ENCODE results near the gene TBX19. TPM values are rescaled to one million over a fixed set of nuclear protein-coding genes. Genes with fewer than 3 reads are reported as not detected.

Gene TBX19
- total RNA-seq, 1 experiment from 2014 or later, result 1.2 TPM

GRCh38 chr1:168273575-168273974 is 7.1 kb upstream of the TBX19 start (continued):
- TF ChIP-seq AR (CRISPR knock-in tag; IDR thresholded peaks at IDR 0.05) (no peak), EMX1 (CRISPR knock-in tag; IDR thresholded peaks at IDR 0.05) (no peak)
- TF ChIP-seq, protein P1, sequence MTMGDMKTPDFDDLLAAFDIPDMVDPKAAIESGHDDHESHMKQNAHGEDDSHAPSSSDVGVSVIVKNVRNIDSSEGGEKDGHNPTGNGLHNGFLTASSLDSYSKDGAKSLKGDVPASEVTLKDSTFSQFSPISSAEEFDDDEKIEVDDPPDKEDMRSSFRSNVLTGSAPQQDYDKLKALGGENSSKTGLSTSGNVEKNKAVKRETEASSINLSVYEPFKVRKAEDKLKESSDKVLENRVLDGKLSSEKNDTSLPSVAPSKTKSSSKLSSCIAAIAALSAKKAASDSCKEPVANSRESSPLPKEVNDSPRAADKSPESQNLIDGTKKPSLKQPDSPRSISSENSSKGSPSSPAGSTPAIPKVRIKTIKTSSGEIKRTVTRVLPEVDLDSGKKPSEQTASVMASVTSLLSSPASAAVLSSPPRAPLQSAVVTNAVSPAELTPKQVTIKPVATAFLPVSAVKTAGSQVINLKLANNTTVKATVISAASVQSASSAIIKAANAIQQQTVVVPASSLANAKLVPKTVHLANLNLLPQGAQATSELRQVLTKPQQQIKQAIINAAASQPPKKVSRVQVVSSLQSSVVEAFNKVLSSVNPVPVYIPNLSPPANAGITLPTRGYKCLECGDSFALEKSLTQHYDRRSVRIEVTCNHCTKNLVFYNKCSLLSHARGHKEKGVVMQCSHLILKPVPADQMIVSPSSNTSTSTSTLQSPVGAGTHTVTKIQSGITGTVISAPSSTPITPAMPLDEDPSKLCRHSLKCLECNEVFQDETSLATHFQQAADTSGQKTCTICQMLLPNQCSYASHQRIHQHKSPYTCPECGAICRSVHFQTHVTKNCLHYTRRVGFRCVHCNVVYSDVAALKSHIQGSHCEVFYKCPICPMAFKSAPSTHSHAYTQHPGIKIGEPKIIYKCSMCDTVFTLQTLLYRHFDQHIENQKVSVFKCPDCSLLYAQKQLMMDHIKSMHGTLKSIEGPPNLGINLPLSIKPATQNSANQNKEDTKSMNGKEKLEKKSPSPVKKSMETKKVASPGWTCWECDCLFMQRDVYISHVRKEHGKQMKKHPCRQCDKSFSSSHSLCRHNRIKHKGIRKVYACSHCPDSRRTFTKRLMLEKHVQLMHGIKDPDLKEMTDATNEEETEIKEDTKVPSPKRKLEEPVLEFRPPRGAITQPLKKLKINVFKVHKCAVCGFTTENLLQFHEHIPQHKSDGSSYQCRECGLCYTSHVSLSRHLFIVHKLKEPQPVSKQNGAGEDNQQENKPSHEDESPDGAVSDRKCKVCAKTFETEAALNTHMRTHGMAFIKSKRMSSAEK (CRISPR knock-in tag; IDR thresholded peaks at IDR 0.05; ENCODE audit: borderline replicate concordance), result no peak

DNA sequence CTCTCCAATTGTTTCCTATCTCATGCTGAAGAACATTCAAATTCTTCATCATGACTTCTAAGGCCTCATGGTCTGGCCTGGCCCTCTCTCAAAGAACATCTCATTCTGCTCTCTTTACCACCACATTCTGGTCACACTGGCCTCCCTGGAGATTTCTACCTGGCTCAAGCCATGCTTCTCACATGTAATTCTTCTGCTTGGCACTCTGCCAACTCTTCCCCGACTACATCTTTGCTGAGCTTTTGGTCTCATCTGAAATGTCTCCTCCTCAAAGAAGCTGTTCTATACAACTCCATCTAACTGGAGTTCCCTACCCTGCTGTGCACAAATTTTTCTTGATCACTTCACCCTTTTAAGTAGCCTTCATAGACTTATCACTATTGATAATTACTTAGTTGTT is 1.4 kb upstream of the TBX19 start:
- Mint-ChIP-seq H3K4me1 (peaks cover 10% of the 10 kb centered on the region), H3K27ac (no peak overlapping the region), H3K4me3 (no peak overlapping the region), H3K27me3 (ENCODE audit: low read depth) (no peaks in the 10 kb centered on the region; the same call in 1 of the 2 replicates), H3K36me3 (no peaks in the 10 kb centered on the region), H3K9me3 (peaks cover 9% of the 10 kb centered on the region)
- POLR2A ChIA-PET, result no interaction called here
- CTCF ChIA-PET, result interaction anchor here (0.9 to 1.8 kb wide), 2 partner anchors 44 to 64 kb away, joined by 5 read pairs; no protein-coding TSS in a partner anchor
- ATAC-seq (no peak), DNase-seq (ENCODE audit: low spot score) (no peak)
- TF ChIP-seq, protein P2, sequence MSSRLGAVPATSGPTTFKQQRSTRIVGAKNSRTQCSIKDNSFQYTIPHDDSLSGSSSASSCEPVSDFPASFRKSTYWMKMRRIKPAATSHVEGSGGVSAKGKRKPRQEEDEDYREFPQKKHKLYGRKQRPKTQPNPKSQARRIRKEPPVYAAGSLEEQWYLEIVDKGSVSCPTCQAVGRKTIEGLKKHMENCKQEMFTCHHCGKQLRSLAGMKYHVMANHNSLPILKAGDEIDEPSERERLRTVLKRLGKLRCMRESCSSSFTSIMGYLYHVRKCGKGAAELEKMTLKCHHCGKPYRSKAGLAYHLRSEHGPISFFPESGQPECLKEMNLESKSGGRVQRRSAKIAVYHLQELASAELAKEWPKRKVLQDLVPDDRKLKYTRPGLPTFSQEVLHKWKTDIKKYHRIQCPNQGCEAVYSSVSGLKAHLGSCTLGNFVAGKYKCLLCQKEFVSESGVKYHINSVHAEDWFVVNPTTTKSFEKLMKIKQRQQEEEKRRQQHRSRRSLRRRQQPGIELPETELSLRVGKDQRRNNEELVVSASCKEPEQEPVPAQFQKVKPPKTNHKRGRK (CRISPR knock-in tag; IDR thresholded peaks at IDR 0.05; ENCODE audit: borderline replicate concordance), result no peak
- TF ChIP-seq TEAD1 (CRISPR knock-in tag; IDR thresholded peaks at IDR 0.05) (no peak), GABPB1 (CRISPR knock-in tag; IDR thresholded peaks at IDR 0.05) (no peak), ZNF263 (CRISPR knock-in tag; IDR thresholded peaks at IDR 0.05; ENCODE audit: low read depth) (no peak), CDX4 (CRISPR knock-in tag; IDR thresholded peaks at IDR 0.05; ENCODE audit: borderline replicate concordance) (no peak), RORB (CRISPR knock-in tag; IDR thresholded peaks at IDR 0.05) (no peak), ZNF232 (CRISPR knock-in tag; IDR thresholded peaks at IDR 0.05) (no peak)
- TF ChIP-seq, protein P3, sequence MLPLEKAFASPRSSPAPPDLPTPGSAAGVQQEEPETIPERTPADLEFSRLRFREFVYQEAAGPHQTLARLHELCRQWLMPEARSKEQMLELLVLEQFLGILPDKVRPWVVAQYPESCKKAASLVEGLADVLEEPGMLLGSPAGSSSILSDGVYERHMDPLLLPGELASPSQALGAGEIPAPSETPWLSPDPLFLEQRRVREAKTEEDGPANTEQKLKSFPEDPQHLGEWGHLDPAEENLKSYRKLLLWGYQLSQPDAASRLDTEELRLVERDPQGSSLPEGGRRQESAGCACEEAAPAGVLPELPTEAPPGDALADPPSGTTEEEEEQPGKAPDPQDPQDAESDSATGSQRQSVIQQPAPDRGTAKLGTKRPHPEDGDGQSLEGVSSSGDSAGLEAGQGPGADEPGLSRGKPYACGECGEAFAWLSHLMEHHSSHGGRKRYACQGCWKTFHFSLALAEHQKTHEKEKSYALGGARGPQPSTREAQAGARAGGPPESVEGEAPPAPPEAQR (CRISPR knock-in tag; IDR thresholded peaks at IDR 0.05), result no peak
- TF ChIP-seq, protein P4, sequence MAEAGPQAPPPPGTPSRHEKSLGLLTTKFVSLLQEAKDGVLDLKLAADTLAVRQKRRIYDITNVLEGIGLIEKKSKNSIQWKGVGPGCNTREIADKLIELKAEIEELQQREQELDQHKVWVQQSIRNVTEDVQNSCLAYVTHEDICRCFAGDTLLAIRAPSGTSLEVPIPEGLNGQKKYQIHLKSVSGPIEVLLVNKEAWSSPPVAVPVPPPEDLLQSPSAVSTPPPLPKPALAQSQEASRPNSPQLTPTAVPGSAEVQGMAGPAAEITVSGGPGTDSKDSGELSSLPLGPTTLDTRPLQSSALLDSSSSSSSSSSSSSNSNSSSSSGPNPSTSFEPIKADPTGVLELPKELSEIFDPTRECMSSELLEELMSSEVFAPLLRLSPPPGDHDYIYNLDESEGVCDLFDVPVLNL (CRISPR knock-in tag; IDR thresholded peaks at IDR 0.05; ENCODE audit: borderline replicate concordance, low read depth), result no peak
